NCI-H526 treated with DMSO at 0.1 percent for 48 hours (cell line): Measurements from ENCODE around the gene ZNF423.

ENCODE experiments used
- DNase-seq: peaks from one replicate; lab custom pipeline; 2025; lab: John Stamatoyannopoulos, UW

ZNF423 gene

DNA sequence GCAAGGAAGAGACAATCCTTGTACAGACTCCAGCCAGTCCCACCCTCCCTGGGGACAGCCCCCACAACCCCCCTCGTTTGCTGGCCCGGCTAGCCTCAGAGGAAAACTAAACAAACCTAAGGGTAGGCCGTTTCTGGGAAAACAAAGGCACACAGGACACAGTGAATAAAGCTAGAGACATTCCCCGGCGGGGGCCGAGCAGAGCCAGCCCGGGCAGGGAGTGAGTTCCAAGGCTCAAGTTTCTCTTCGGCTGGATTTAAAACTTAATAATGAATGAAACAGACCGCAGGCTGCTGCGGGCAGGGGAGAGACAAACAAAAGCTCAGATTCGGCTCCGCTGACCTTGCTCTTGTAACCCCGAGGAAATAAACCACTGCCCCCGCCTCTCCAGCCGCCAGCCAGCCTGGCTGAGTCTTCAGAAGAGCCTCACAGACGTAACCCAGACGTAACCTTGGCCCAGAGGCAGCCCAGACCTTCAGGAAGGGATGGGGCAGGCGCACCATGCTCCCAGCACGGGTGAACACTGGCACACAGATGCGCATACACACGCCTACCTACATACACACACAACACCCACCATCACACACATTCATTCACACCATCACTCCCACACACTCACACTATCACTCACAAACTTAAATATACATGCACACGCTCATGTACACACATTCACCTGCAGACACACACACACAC lies 216.0 kb downstream of the ZNF423 start:
- no peak for DNase-seq

DNA sequence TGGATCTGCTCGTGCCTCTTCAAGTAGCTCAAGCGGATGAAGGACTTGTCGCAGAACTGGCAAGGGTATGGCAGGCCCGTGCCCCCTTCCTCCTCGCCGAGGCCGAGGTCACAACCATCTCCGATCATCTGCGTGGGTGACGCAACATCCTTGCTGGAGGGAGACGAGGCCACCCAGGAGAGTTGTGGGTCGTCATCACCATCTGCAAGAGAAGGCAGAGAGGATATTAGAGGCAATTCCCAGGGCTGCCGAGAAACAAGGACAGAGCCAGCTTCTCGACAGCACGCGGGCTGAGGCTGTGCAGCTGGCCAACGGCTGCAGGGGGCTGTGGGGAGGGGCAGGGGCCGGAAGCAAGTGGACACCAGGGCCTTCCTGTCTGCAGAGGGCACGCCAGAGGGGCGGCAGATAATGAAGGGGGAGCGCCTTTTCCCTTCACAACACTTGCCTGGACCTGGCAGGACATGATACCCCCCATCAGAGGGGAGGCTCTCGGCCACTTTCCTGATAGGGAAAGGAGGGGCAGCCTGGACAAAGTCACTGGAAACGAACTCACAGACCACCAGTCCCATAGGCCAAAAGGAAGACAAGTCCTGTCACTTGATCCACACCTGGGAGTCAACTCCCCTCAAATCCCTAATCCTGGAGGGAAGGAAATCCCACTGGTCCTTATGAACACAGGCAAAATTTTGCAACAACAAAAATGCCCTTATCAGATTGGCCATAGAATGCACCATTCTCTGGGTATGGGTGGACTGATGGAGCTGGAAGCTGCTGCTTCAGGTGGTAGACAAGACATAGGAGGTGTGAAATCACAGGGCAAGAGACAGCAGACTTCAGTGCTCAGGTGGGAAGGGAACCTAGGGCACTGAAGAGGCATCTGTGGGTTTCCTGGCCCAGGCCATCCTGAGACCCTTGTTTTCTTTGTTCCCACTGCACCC lies 217.0 kb downstream of the ZNF423 start:
- no peak for DNase-seq

DNA sequence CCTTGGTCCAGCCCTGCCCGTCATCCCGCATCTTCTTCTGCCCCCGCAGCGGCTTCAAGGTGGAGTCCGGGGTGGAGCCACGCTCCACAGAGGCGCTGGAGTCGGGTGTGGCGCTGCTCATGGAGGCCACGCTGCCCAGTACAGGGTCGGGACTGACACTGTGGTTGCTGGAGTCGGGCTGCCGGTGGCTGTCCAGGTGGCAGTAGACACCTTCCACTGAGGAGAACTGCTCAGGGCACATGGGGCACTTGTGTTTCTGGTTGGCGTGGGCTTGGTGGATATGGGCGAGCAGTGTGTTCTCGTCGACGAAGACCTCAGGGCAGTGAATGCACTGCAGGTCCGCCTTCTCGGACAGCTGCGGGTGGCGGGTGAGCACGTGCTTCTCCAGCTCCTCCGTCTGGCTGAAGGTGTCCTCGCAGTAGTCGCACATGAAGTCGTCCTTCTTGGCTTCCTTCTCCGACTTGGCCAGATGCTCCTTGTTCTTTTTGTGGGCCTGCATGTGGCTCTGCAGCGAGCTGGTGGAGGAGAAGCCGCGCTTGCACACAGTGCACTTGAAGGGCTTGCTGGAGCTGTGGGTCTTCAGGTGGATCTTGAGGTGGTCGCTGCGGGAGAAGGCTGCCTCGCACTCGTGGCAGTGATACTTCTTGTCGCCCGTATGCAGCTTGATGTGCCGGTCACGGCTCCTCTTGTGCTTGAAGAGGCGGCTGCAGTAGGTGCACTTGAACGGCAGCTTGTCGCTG lies 217.8 kb downstream of the ZNF423 start:
- DNase-seq: no peak

DNA sequence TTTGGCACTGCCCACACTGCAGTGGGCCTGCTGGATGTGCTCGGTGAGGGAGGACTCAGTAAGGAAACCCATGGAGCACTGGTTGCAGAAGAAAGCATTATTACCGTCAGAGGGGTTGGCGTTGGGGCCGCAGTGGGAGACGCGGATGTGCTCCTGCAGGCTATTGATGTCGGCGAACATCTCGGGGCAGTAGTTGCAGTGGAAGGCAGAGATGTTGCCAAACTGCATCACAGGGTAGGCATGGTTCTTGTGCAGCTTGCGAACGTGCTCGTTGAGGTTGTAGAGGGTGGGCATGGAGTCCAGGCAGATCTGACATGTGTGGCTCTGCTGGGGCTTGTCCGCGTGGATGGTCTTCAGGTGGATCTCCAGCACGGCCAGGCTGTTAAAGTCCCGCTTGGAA lies 218.4 kb downstream of the ZNF423 start:
- no peak for DNase-seq

DNA sequence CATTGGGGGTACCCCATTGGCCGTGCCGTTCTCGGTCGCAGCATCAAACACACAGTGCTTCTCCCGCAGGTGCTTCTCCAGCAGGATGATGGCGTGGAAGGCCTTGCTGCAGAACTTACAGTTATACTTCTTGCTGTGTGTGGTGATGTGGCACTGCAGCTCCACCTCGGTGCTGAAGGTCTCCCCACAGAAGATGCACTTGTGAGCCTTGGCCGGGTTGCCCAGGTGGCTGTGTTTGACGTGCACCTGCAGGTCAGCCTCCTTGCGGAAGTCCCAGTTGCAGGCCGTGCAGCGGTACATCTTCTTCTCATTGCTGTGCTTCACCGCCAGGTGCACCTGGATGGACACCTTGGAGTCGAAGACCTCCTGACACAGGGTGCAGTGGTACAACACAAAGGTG lies 219.3 kb downstream of the ZNF423 start:
- DNase-seq: no peak

DNA sequence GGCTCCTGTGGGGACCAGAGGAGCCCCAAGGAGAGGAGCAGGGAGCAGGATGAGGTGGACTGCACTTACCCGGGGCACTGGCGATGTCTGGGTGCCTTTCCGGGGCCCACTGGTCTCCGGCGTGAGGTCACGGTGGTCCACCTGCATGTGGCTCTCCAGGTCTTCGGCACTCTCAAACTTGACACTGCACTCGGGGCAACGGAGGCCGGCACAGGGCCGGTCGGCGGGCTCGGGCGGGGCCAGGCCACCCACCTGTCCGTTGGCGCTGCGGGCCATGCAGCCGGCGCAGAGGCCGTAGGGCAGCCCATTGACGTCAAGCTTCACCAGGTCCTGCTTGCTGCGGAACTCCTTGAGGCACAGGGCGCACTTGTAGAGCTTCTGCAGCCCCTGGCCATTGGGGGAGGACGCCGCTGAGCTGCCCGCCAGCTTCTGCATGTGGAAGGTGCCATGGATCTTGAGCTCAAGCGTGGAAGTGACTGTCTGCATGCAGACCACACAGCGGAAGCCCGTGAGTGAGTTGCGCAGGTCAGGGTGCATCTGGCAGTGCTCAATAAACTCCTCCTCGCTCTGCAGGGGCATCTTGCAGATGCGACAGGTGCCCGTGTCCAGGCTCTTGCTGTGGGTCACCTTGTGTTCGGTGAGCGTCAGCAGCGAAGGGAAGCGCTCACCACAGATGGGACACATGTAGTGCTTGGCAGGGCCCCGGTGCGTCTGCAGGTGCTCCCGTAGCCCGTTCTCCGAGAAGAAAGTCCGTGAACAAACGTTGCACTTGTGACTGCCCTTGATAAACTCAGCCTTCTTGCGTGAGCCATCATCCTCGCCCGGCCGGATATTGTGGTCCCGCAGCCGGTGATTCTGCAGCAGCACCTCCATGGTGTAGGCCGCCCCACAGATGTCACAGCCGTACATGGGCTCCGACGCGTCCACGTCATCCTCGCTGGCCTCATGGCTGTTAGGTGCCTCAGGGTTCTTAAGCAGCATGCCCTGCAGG lies 220.0 kb downstream of the ZNF423 start:
- DNase-seq: no peak

DNA sequence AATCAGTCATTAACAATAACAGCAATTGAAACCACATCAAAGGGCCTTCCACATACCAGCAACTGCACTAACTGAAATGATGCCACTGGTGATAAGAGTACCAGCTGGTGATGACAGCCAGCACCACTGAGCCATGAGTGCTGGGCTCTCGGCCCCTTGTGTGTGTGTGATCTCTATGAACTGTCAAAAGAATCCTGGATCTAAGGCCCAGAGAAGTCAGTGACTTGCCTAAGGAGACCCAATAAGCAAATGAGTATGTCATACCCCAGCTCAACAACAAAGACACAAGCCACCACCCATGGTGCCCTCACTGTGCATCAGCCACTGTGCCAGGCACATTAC lies 220.9 kb downstream of the ZNF423 start:
- DNase-seq: no peak

DNA sequence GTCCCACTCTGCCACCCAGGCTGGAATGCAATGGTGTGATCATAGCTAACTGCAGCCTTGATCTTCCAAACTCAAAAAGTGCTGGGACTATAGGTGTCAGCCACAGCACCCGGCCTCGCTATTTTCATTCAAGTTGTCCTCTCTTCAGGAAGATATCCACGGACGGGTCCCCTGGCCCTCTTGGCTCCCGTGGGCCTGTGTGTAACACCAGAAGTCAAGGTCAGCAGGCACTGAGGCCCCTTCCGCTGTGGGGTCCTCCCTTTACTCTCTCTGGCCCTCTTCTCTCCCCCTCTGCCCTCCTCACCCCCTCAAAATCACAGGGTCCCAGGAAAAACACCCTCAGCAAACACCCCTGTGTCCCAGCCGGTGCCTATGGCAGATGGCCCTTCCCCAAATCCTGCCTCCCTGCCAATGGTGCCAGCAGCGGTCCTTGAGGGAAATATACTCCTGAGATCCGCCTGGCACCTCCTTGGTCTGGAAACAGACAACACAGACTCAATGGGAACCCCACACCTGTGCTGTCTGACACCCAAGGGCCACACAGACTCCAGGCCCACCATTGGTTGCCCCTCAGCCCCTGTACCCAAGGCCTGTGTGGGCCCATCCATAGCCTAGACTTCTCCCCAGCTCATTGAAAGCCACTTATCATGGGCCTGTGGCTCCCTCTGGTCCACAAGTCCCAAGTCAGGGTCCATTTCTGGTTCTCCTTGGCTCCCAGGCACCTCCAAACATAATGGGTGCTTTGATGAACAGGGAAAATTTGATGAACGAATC lies 221.5 kb downstream of the ZNF423 start:
- no peak for DNase-seq

DNA sequence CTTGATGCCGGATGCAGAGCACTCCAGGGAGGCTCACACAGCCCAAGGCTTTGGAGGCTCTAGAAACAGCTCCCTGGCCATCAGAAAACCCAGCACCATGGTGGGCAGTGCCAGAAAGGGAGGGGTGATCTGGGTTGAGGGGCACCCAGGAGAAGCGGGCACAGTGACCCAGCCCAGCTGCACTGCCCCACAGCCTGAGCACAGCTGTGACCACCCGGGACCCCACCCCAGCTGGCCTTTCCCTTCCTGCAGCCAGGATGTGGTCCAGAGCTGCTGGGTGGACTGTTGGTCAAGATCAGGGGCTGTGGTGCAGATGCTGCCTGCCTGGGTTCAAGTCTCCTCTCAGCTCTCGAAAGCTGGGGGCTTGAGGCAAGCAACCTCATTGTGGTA lies 223.1 kb downstream of the ZNF423 start:
- DNase-seq: no peak

DNA sequence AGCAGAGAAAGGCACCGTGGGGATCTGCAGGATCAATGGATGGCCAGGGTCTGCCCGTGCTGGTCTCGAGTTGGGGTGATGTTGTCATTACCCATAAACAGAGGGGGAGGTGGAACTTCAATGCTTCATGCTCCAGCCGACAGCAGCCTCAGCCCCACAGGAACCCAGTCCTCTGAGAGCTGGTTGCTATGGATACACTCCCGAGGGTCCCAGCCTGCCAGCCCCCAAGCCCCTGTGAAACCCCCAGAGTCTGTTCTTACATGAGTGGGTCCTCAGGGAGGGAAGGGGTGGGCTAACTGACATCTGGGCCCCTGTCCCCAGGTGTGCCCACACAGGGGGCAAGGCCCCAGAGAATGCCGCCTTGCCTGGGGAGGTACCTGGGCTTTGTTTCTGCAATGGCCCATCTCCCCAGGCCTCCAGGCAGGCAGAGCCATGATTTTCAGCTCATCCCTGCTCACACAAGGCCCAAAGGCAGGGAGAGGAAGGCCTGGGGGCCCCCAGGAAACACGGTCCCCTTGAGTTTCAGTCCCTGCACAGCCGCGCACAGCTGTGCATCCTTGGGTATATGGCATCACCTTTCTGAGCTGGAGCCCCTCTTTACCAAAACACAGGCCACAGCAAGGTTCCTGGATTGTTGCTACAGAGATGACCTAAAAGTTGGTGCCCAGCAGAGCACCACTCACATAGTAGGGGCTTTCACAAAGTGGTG lies 223.7 kb downstream of the ZNF423 start:
- no peak for DNase-seq

DNA sequence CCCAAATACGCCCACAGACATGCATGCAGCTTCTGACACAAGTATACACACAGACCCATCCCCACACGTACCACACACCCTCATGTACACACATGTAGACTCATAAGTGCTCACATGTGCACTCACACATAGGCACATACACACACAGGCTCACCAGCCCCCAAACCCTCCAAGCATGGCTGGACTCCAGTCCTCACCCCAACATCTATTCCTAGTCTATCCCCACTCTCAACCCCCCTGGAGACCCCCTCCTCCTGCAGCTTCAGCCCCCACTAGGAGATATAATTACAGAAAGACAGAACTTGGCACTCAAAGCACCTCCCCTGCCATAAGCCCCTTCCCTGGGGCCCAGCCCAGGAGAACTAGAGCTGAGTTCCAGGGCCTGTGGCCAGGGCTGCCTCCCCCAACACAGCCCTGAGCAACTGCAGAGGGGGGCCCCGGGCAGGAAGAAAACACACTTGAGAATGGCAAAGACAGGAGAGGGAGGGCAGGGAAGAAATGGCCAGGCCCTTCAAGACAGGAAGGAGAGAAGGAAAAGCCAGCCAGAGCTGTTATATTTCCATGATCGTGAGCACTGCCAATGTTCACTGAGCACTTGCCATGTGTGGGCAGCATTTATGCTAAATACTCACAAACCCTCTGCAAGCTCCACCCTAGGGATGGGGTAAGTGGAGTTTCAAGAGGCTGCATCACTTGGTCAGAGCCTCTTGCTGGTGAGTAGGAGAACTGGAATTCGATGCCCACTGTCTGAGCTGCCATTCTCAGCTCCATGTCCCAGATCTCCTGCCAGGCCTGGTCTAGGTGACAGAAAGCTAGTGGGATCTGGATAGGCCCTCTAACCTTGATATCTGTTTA lies 224.5 kb downstream of the ZNF423 start:
- DNase-seq: no peak

DNA sequence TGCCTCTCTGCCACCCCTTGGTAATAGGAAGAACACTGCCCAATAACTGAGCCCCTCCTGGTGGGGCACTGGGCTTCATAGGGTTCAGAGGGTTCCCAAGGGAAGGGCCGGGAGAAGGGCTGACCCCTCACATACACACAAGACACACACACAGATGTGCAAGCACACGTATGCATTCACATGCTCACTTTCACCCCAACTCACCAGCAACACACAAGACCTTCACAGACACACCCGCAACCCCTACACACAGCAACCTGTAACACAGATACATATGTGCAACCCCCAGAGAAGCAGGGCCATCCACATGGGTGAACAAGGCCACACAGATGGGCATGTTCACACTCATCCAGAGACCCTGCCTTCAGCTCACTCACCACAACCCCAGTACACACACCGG lies 225.1 kb downstream of the ZNF423 start:
- no peak for DNase-seq

DNA sequence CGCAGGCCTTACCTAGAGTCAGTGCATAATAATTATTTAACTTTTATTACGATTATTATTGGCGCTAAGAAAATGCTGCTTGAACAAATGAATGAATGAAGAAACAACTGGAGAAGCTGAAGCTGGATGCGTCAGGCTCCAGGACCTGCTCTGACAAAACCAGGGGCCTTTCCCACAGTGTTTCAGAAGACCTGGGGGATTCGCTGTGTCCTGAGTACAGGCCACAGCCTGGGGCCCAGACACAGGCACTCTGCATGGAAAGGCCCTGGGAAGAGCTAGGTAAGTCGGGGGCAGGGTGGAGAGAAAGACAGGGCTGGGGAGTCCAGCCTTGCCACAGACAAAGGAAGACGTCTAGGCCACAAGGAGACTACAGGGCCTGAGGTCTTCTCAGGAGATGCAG lies 226.1 kb downstream of the ZNF423 start:
- DNase-seq: no peak

DNA sequence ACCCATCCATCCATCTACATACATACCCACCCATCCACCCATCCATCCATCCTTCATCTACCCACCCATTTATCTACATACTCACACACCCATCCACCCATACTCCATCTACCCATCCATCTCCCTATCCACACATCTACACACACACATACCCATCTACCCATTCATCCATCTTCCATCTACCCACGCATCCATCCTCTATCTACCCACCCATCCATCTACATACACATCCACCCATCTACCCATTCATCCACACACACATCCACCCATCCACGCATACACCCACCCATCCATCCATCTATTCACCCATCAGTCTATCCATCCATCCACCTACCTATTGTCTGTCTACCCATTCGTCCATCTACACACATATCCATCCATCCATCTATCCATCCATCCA lies 227.8 kb downstream of the ZNF423 start:
- DNase-seq: no peak

DNA sequence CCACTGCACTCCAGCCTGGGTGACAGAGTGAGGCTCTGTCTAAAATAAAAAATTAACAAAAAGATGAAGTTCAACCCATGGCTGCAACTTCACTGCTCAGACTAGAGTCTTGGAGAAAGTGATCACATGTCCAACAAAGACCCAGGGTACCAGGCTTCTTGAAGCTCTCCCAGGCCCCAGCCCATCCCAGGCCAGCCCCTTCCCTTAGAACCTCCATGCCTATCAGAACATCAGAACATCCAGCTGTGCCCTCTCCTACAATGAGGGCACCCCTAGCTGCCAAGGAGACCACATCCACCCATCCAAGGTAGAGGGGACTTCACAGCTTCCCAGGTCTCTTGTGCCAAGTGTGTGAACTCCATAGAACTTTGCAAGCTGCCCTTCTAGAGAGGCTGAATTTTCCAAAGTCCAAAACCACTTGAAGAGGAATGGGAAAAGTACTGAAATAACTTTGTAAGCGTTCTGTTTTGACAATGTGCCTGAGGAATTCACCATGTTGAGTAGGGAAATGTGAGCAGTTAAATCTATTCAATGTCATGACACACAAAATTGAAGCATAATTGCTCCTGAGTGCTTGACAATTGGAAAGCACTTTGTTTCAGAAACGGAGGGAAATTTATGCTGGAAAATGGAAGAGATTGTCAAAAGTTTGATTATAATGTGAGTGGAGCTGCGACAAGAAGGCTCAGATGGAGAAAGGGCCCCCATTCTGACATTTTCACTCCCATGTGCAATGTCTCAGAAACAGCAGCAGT lies 230.4 kb downstream of the ZNF423 start:
- DNase-seq: no peak

DNA sequence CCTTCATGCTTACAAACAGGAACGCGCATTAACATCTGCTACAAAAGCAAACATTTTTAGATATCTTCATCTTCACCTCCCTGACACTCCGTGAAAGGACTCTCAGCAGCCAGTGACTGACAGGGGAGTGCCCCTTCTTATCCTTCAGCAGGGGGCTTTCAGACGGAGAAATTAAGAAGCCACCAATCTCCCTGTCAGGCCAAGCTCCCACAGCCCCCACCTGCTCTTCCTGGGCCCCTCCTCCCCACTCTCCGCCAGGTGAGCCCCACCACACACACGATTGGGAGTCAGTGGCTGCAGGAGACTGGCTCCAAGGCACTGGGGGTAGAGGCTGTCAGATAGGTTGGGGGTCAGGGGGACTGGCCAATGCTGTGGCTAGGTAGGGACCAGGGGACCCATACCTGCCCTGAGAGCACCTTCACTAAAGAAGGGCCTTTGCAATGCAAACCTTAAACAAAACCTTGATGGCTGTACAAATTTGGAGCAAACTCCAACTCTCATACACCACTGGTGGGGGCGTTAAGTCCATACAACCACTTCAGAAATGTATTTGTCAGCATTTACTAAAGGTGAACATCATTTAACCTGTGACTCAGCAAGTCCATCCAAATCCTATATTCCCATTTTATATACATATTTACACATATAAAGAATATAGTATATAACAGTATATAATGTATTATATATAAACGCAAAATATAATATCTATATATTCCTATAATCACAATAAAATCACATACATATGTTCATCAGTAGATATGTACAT lies 232.2 kb downstream of the ZNF423 start:
- DNase-seq: no peak
